ENCODE data around the gene FAM50B.

FAM50B gene

DNA sequence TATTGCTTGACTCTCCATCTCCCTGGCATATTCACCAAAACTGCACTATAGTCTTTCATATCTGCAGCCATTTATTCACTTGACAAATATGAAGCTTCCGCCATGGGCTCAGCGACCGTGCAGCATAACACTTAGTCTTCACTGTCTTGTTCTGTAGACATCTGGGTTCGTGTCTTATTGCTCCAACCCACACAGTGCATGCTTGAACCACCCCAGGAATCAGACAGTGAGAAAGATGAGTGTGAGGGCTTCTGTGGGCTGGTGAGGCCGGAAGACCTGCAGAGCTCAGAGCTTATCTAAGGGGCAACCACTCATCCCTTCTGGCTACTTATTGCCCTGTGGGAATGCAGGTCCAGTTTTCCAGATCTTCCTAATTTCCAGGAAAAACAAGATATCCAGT lies 19.9 kb upstream of the FAM50B start:
- Histone ChIP-seq H3K4me3 (ENCODE audit: low read length) (no peak overlapping the region), H3K9me2 (replicated peaks; ENCODE audit: control insufficient read depth, low read length) (no peaks in the 10 kb centered on the region), H3K4me1 (ENCODE audit: control insufficient read depth, low read length) (no peaks in the 10 kb centered on the region), H3K79me2 (ENCODE audit: control insufficient read depth, low read length) (no peaks in the 10 kb centered on the region), H3K36me3 (ENCODE audit: control insufficient read depth, low read length) (no peaks in the 10 kb centered on the region), H3F3A (ENCODE audit: control insufficient read depth, insufficient read depth) (no peaks in the 10 kb centered on the region), H4K20me1 (ENCODE audit: control insufficient read depth, insufficient read depth, low read depth, low read length) (no peaks in the 10 kb centered on the region), H3K9me3 (ENCODE audit: control insufficient read depth, insufficient read depth, low read length) (no peaks in the 10 kb centered on the region), H3K27ac (ENCODE audit: low read depth, low read length) (no peak overlapping the region), H3K27me3 (ENCODE audit: control insufficient read depth, low read length) (no peaks in the 10 kb centered on the region; the same call in none of the 2 replicates), H3K4me2 (ENCODE audit: low read length) (no peak overlapping the region)
- TF ChIP-seq, protein P1, sequence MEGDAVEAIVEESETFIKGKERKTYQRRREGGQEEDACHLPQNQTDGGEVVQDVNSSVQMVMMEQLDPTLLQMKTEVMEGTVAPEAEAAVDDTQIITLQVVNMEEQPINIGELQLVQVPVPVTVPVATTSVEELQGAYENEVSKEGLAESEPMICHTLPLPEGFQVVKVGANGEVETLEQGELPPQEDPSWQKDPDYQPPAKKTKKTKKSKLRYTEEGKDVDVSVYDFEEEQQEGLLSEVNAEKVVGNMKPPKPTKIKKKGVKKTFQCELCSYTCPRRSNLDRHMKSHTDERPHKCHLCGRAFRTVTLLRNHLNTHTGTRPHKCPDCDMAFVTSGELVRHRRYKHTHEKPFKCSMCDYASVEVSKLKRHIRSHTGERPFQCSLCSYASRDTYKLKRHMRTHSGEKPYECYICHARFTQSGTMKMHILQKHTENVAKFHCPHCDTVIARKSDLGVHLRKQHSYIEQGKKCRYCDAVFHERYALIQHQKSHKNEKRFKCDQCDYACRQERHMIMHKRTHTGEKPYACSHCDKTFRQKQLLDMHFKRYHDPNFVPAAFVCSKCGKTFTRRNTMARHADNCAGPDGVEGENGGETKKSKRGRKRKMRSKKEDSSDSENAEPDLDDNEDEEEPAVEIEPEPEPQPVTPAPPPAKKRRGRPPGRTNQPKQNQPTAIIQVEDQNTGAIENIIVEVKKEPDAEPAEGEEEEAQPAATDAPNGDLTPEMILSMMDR (IDR thresholded peaks at IDR 0.05; ENCODE audit: low read depth, low read length, poor library complexity, severe bottlenecking) = no peak
- no peak for TF ChIP-seq EZH2phosphoT487 (IDR thresholded peaks at IDR 0.05; ENCODE audit: borderline replicate concordance, low read length)

DNA sequence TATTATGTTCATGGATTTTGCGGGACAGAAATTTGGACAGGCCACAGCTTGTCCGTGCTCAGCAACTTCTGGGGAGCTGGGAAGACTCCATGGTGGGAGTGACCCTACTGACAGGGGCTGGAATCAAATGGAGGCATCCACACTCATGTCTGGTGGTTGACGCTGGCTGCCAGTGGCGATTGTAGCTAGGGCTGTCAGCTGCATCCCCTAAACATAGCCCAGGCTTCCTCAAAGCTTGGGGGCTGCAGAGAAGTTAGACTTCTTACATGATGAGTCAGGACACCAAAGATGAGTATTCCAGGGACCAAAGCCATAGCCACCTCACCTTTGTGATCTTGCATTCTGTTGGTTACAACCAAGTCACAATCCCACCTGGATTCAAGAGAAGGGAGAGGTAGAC lies 18.4 kb upstream of the FAM50B start:
- TF ChIP-seq EZH2phosphoT487 (IDR thresholded peaks at IDR 0.05; ENCODE audit: borderline replicate concordance, low read length) = no peak
- Histone ChIP-seq H3K9me3 (ENCODE audit: control insufficient read depth, insufficient read depth, low read length) (no peaks in the 10 kb centered on the region), H3K27ac (ENCODE audit: low read depth, low read length) (no peak overlapping the region), H3K36me3 (ENCODE audit: control insufficient read depth, low read length) (no peaks in the 10 kb centered on the region), H3K27me3 (ENCODE audit: control insufficient read depth, low read length) (no peaks in the 10 kb centered on the region; the same call in none of the 2 replicates), H4K20me1 (ENCODE audit: control insufficient read depth, insufficient read depth, low read depth, low read length) (no peaks in the 10 kb centered on the region), H3K4me2 (ENCODE audit: low read length) (no peak overlapping the region), H3K4me1 (ENCODE audit: control insufficient read depth, low read length) (no peaks in the 10 kb centered on the region), H3F3A (ENCODE audit: control insufficient read depth, insufficient read depth) (no peaks in the 10 kb centered on the region), H3K79me2 (ENCODE audit: control insufficient read depth, low read length) (no peaks in the 10 kb centered on the region), H3K4me3 (ENCODE audit: low read length) (no peak overlapping the region), H3K9me2 (replicated peaks; ENCODE audit: control insufficient read depth, low read length) (no peaks in the 10 kb centered on the region)

DNA sequence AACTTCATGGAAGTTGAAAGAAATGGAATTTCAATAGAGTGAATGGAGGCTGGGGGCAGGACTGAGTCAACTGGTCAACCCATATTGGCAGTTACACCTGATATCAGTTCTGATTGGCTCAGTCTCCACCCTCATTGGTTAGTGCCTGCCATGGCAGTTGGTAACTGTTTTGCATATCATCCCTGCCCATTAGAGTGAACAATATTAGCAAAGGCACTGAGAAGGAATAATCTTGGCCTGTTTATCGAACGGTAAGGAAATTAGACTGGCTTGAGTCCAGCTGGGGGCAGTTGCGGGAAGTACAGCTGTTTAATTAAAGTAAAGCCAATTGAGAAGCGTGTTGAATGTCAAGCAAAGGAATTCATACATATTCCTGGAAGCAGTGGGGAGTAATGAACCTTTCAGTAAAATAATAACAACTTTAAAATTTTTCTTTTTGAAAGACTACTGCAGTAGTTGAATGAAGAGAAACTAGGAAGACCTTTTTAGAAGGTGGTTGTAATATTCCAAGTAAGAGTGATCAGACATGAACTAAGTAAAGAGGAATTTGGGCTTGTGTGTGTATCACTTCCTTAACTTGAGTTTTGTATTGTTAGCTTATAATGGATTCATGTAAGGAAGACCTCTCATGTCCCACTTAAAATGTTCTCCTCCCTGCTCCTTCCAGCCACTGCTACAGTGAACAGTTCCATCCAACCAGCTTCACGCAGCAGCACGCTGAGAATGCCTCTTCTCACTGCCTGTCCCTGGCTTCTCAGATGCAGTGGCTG lies 17.2 kb upstream of the FAM50B start:
- Histone ChIP-seq H4K20me1 (ENCODE audit: control insufficient read depth, insufficient read depth, low read depth, low read length) (no peaks in the 10 kb centered on the region), H3K27ac (ENCODE audit: low read depth, low read length) (no peak overlapping the region), H3K27me3 (ENCODE audit: control insufficient read depth, low read length) (no peaks in the 10 kb centered on the region; the same call in none of the 2 replicates), H3K9me2 (replicated peaks; ENCODE audit: control insufficient read depth, low read length) (no peaks in the 10 kb centered on the region), H3K9me3 (ENCODE audit: control insufficient read depth, insufficient read depth, low read length) (no peaks in the 10 kb centered on the region), H3K4me1 (ENCODE audit: control insufficient read depth, low read length) (no peaks in the 10 kb centered on the region), H3F3A (ENCODE audit: control insufficient read depth, insufficient read depth) (no peaks in the 10 kb centered on the region), H3K4me3 (ENCODE audit: low read length) (no peak overlapping the region), H3K79me2 (ENCODE audit: control insufficient read depth, low read length) (no peaks in the 10 kb centered on the region), H3K36me3 (ENCODE audit: control insufficient read depth, low read length) (no peaks in the 10 kb centered on the region), H3K4me2 (ENCODE audit: low read length) (no peak overlapping the region)
- TF ChIP-seq EZH2phosphoT487 (IDR thresholded peaks at IDR 0.05; ENCODE audit: borderline replicate concordance, low read length) = no peak
- TF ChIP-seq, protein P1 (IDR thresholded peaks at IDR 0.05; ENCODE audit: low read depth, low read length, poor library complexity, severe bottlenecking) = no peak

DNA sequence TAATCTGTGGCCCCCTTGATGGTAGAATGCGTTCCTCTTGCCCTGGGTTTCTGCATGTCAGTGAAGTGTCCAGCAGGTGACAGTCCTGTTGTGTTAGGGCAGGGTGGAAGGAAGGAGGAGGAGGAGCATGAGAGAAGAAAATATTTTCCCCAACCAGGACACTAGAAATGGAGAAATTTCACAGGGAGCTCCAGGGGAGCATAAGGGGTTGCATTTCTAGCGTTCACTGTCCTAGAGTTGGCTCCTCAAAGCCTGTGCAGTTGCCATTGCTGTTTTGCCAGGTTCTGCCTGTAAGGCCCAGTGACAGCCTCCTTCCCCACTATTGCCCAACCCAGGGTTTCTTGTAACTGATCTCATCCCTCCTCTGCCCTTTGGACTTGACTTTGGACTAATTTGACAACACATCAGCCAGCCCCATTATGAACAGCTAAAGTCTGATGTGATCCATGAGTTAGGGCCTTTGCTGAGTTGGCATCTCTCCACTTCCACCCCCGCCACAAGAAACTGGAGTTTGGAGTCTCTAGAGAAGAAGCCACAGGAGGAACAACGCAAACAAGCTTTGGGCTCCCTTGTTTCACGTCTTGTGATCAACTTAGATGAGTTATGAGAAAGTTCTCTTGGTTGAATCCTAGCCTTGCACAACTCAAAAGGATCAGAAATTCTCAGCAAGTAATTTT lies 14.0 kb upstream of the FAM50B start:
- H3K4me2 ChIP-seq (ENCODE audit: low read length) = no peak overlapping the region
- no peaks in the 10 kb centered on the region for H3F3A ChIP-seq (ENCODE audit: control insufficient read depth, insufficient read depth)
- no peaks in the 10 kb centered on the region for H3K79me2 ChIP-seq (ENCODE audit: control insufficient read depth, low read length)
- no peaks in the 10 kb centered on the region for H3K9me3 ChIP-seq (ENCODE audit: control insufficient read depth, insufficient read depth, low read length)
- no peak overlapping the region for H3K27ac ChIP-seq (ENCODE audit: low read depth, low read length)
- TF ChIP-seq, protein P1 (IDR thresholded peaks at IDR 0.05; ENCODE audit: low read depth, low read length, poor library complexity, severe bottlenecking) = no peak
- no peak for TF ChIP-seq EZH2phosphoT487 (IDR thresholded peaks at IDR 0.05; ENCODE audit: borderline replicate concordance, low read length)
- H3K4me3 ChIP-seq (ENCODE audit: low read length) = no peak overlapping the region
- no peaks in the 10 kb centered on the region for H3K9me2 ChIP-seq (replicated peaks; ENCODE audit: control insufficient read depth, low read length)
- H3K27me3 ChIP-seq (ENCODE audit: control insufficient read depth, low read length) = no peaks in the 10 kb centered on the region; the same call in 1 of the 2 replicates
- H3K4me1 ChIP-seq (ENCODE audit: control insufficient read depth, low read length) = no peaks in the 10 kb centered on the region
- no peaks in the 10 kb centered on the region for H3K36me3 ChIP-seq (ENCODE audit: control insufficient read depth, low read length)
- H4K20me1 ChIP-seq (ENCODE audit: control insufficient read depth, insufficient read depth, low read depth, low read length) = no peaks in the 10 kb centered on the region
